ENCODE measurements around the gene PRKCD. TPM values are rescaled to one million over a fixed set of nuclear protein-coding genes. Genes with fewer than 3 reads are reported as not detected.

The PRKCD gene
- total RNA-seq, 1 donor from 2014 or later: 78.4 TPM

DNA sequence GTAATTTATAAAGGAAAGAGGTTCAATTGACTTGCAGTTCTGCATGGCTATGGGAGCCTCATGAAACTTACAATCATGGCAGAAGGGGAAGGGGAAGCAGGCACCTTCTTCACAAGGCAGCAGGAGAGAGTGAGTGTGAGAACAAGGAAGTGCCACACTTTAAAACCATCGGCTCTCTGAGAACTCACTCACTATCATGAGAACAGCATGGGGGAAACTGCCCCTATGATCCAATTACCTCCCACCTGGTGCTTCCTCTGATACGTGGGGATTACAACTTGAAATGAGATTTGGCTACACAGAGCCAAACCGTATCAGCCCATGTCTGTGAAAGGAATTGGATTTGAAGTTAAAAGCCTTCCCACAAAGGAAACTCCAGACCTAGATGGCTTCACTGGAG lies 55.7 kb downstream of the PRKCD start:
- TF ChIP-seq CTCF (IDR thresholded peaks at IDR 0.05): no peak
- Histone ChIP-seq H3K27ac (no peak overlapping the region), H3K4me1 (no peaks in the 10 kb centered on the region), H3K36me3 (no peaks in the 10 kb centered on the region), H3K4me3 (no peak overlapping the region), H3K9me3 (no peaks in the 10 kb centered on the region), H3K27me3 (no peaks in the 10 kb centered on the region)
- DNase-seq: no peak
- no peak for ATAC-seq
- intact Hi-C loops (cut with DNase I): no loop called here

- no peak for TF ChIP-seq CTCF (IDR thresholded peaks at IDR 0.05)
- intact Hi-C loops (cut with DNase I): no loop called here
- H3K4me1 ChIP-seq: no peaks in the 10 kb centered on the region
- DNase-seq (no peak), ATAC-seq (no peak)
- H3K36me3 ChIP-seq: no peaks in the 10 kb centered on the region
- no peaks in the 10 kb centered on the region for H3K9me3 ChIP-seq
- no peak overlapping the region for H3K4me3 ChIP-seq
- H3K27ac ChIP-seq: no peak overlapping the region
- H3K27me3 ChIP-seq: no peaks in the 10 kb centered on the region
These were observed 56.2 kb downstream of the PRKCD start for GRCh38 chr3:53217175-53217574.

DNA sequence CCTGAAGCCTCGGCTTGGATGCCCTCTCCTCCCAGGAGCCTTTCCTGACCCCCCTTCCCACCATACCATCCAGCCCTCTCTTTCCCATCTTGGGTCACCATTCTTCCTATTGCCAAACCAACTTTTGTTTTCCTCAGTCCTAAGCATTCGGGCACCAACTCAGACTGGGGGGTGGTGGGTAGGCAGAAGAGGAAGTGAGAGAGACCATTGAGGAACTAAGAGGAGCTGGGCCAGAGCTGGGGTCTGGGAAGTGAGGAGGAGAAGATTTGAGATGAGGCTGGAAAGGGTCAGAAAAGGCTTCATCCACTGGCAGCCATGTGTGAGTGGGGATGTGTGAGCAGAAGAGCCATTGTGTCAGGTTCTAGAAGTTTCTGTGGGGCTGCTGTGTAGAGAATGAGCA lies 57.1 kb downstream of the PRKCD start:
- Histone ChIP-seq H3K4me3 (no peak overlapping the region), H3K4me1 (no peaks in the 10 kb centered on the region), H3K36me3 (no peaks in the 10 kb centered on the region), H3K27ac (no peak overlapping the region), H3K27me3 (no peaks in the 10 kb centered on the region), H3K9me3 (no peaks in the 10 kb centered on the region)
- intact Hi-C loops (cut with DNase I): no loop called here
- DNase-seq: peak; percentile 43
- TF ChIP-seq CTCF (IDR thresholded peaks at IDR 0.05): no peak
- peak; percentile 74 for ATAC-seq

DNA sequence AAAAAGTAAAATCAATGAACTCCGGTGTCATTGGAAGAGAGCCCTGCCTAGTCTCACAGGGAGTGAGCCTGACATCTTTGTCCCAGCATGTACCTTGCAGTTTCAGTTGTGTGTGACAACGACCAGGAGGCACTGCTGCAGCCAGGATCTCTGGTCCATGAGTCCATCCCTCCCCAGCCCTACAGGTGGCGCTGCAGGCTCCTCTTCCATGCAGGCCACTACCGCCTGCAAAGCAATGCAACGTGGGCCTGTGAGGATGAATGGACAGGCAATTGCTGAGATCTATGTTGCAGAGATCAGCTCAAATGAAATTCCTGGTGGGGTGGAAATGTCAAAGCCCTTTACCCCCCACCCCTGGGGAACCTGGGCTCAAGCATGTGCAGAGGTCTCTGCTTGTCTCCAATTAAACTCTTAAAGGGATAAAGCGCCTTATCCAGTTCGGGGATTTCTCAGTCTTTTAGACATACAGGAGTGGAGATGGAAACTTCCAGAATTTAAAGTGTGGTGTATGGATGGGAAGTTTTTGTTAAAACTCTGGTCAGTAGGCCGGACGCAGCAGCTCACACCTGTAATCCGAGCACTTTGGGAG lies 59.0 kb downstream of the PRKCD start:
- Histone ChIP-seq H3K36me3 (peaks cover 17% of the 10 kb centered on the region), H3K4me3 (no peak overlapping the region), H3K4me1 (no peaks in the 10 kb centered on the region), H3K9me3 (no peaks in the 10 kb centered on the region), H3K27ac (no peak overlapping the region), H3K27me3 (no peaks in the 10 kb centered on the region)
- intact Hi-C loops (cut with DNase I): no loop called here
- peak; percentile 89 for TF ChIP-seq CTCF (IDR thresholded peaks at IDR 0.05)
- DNase-seq (peak; percentile 92), ATAC-seq (peak; percentile 96)

- H3K27me3 ChIP-seq: no peaks in the 10 kb centered on the region
- TF ChIP-seq CTCF (IDR thresholded peaks at IDR 0.05): no peak
- H3K36me3 ChIP-seq: peaks cover 31% of the 10 kb centered on the region
- ATAC-seq: no peak
- DNase-seq: no peak
- no peak overlapping the region for H3K27ac ChIP-seq
- no peaks in the 10 kb centered on the region for H3K4me1 ChIP-seq
- no peaks in the 10 kb centered on the region for H3K9me3 ChIP-seq
- intact Hi-C loops (cut with DNase I): no loop called here
- no peak overlapping the region for H3K4me3 ChIP-seq
These were observed 60.3 kb downstream of the PRKCD start for GRCh38 chr3:53221345-53221744.

GRCh38 chr3:53221827-53222182 lies 60.8 kb downstream of the PRKCD start:
- ATAC-seq (no peak), DNase-seq (no peak)
- Histone ChIP-seq H3K4me3 (no peak overlapping the region), H3K27ac (no peak overlapping the region), H3K4me1 (no peaks in the 10 kb centered on the region), H3K27me3 (no peaks in the 10 kb centered on the region), H3K9me3 (no peaks in the 10 kb centered on the region), H3K36me3 (peaks cover 35% of the 10 kb centered on the region)
- intact Hi-C loops (cut with DNase I): no loop called here
- TF ChIP-seq CTCF (IDR thresholded peaks at IDR 0.05): no peak
